ENCODE measurements around the gene RYR2. TPM values are rescaled to one million over a fixed set of nuclear protein-coding genes. Genes with fewer than 3 reads are reported as not detected.

RYR2 gene
- total RNA-seq, 3 donors from 2014 or later: 0.35 to 5.9 (median 0.94) TPM

DNA sequence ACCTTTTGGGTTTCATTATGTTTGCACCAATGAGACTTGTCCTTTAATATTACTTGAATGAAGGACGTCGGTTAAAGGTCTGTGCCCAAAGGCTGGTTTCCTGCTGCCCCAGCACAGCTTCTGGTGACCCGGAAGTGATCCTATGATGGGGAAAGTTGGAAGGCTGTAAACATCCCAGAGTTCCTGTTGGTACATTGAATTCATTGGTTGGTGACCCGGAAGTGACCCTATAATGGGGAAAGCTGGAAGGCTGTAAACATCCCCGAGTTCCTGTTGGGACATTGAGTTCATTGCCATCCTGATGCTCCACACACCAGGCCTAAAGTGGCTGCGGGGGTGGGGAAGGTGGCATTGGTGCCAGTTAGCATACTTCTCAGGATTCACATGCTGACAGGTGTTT is 187.3 kb downstream of the RYR2 start:
- H3K4me3 ChIP-seq: no peak overlapping the region
- no peaks in the 10 kb centered on the region for H3K36me3 ChIP-seq (ENCODE audit: low read depth)
- ATAC-seq (no peak), DNase-seq (no peak)
- no peaks in the 10 kb centered on the region for H3K9me3 ChIP-seq
- no peak for TF ChIP-seq CTCF (IDR thresholded peaks at IDR 0.05)
- H3K4me1 ChIP-seq (ENCODE audit: low read depth): no peaks in the 10 kb centered on the region
- intact Hi-C loops (cut with DNase I, micrococcal nuclease): no loop called here

DNA sequence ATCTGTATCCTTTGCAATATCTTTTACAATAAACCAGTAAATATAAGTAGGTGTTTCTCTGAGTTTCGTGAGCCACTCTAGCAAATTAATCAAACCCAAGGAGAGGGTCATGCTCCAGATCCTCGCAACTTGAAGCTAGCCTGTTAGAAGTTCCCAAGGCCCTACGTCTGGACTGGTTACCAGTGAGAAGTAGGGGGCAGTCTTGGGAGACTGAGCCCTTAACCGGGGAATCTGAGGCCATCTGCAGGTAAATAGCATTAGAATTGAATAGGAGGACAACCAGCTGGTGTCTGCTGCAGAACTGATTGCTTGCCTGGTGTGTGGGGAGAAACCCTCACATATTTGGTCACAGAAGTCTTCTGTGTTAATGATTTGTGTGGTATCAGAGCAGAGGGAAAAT is 190.5 kb downstream of the RYR2 start:
- H3K4me1 ChIP-seq (ENCODE audit: low read depth): no peaks in the 10 kb centered on the region
- no peaks in the 10 kb centered on the region for H3K36me3 ChIP-seq (ENCODE audit: low read depth)
- intact Hi-C loops (cut with DNase I, micrococcal nuclease): no loop called here
- no peak for TF ChIP-seq CTCF (IDR thresholded peaks at IDR 0.05)
- no peak overlapping the region for H3K4me3 ChIP-seq
- DNase-seq (no peak), ATAC-seq (no peak)
- H3K9me3 ChIP-seq: no peaks in the 10 kb centered on the region

GRCh38 chr1:237235091-237235490 is 193.1 kb downstream of the RYR2 start:
- no peak for TF ChIP-seq CTCF (IDR thresholded peaks at IDR 0.05)
- no peak overlapping the region for H3K4me3 ChIP-seq
- H3K9me3 ChIP-seq: no peaks in the 10 kb centered on the region
- no peak for ATAC-seq
- intact Hi-C loops (cut with DNase I, micrococcal nuclease): no loop called here
- peak in 1 of 3 donors; percentile 5 for DNase-seq
- no peaks in the 10 kb centered on the region for H3K36me3 ChIP-seq (ENCODE audit: low read depth)
- no peaks in the 10 kb centered on the region for H3K4me1 ChIP-seq (ENCODE audit: low read depth)

DNA sequence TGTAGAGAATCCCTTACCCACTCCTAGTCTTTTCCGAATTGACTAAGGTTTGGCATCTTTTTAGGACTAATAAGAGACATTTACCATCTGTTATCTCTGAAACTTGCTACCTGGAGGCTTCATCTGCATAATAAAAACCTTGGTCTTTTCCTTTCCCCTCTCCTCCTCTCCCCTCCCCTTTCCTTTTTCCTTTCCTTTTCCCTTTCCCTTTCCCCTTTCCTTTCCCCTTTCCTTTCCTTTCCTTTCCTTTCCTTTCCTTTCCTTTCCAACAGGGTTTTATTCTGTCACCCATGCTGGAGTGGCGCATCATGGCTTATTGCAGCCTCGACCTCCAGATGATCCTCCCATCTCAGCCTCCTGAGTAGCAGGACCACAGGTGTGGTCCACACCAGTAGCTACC is 195.7 kb downstream of the RYR2 start:
- Histone ChIP-seq H3K4me3 (no peak overlapping the region), H3K4me1 (ENCODE audit: low read depth) (no peaks in the 10 kb centered on the region), H3K36me3 (ENCODE audit: low read depth) (no peaks in the 10 kb centered on the region), H3K9me3 (no peaks in the 10 kb centered on the region)
- no peak for DNase-seq
- no peak for TF ChIP-seq CTCF (IDR thresholded peaks at IDR 0.05)
- intact Hi-C loops (cut with DNase I, micrococcal nuclease): no loop called here
- ATAC-seq: no peak

DNA sequence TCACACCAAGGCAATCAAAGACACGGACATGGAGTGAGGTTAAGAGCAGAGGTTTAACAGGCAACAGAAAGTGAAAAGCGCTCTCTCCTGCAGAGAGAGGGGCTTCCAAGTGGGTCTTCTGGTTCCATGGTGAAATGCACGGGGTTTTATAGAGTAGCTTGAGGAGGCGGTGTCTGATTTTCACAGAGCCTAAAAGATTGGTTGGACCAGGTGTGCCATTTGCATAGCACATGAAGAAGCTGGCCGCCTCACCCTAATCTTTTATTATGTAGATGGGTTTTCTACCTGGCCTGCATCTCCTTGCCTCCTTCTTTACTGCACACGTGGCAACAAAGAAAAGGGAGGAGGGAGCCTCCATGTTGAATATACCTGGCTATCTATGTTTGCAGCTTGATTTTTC is 197.3 kb downstream of the RYR2 start:
- DNase-seq (no peak), ATAC-seq (no peak)
- H3K4me1 ChIP-seq (ENCODE audit: low read depth): no peaks in the 10 kb centered on the region
- H3K9me3 ChIP-seq: no peaks in the 10 kb centered on the region
- intact Hi-C loops (cut with DNase I, micrococcal nuclease): no loop called here
- no peak overlapping the region for H3K4me3 ChIP-seq
- H3K36me3 ChIP-seq (ENCODE audit: low read depth): no peaks in the 10 kb centered on the region
- TF ChIP-seq CTCF (IDR thresholded peaks at IDR 0.05): no peak

- H3K36me3 ChIP-seq (ENCODE audit: low read depth): no peaks in the 10 kb centered on the region
- no peaks in the 10 kb centered on the region for H3K9me3 ChIP-seq
- no peaks in the 10 kb centered on the region for H3K4me1 ChIP-seq (ENCODE audit: low read depth)
- no peak overlapping the region for H3K4me3 ChIP-seq
- ATAC-seq (no peak), DNase-seq (no peak)
- intact Hi-C loops (cut with DNase I, micrococcal nuclease): no loop called here
- TF ChIP-seq CTCF (IDR thresholded peaks at IDR 0.05): no peak
Measured at GRCh38 chr1:237241038-237241437, 199.1 kb downstream of the RYR2 start.
